Esophagus (tissue), 2 donors: ENCODE measurements around the gene MAG. TPM values are rescaled to one million over a fixed set of nuclear protein-coding genes. Genes with fewer than 3 reads are reported as not detected.

Experiments used
- H3K27ac ChIP-seq, 2 donors: one replicate each; pipeline ENCODE4 v1.5.1; 2013; ENCODE audit warnings: low read depth in 2 of 2, mild to moderate bottlenecking in 2 of 2, inconsistent platforms in 1 of 2, low read length in 1 of 2, moderate library complexity in 1 of 2
- H3K27me3 ChIP-seq, 2 donors: one replicate each; pipeline ENCODE4 v1.6.1; 2013; ENCODE audit warnings: low read length in 2 of 2, control low read depth in 1 of 2, mild to moderate bottlenecking in 1 of 2; ENCODE audit not compliant: insufficient read depth in 2 of 2, control insufficient read depth in 1 of 2
- H3K36me3 ChIP-seq, 2 donors: one replicate each; pipeline ENCODE4 v1.6.1; 2013; ENCODE audit warnings: low read length in 1 of 2; ENCODE audit not compliant: control insufficient read depth in 2 of 2, insufficient read depth in 2 of 2
- H3K4me1 ChIP-seq, 2 donors: one replicate each; pipeline ENCODE4 v1.6.1; 2013; ENCODE audit warnings: low read length in 1 of 2; ENCODE audit not compliant: control insufficient read depth in 2 of 2, insufficient read depth in 2 of 2
- H3K4me3 ChIP-seq, 2 donors: one replicate each; pipeline ENCODE4 v1.5.1; 2013; ENCODE audit warnings: low read length in 2 of 2, mild to moderate bottlenecking in 2 of 2, low read depth in 1 of 2, moderate library complexity in 1 of 2
- H3K9me3 ChIP-seq, 2 donors: one replicate each; pipeline ENCODE4 v1.6.1; 2013; ENCODE audit warnings: mild to moderate bottlenecking in 2 of 2, low read depth in 1 of 2, low read length in 1 of 2, moderate library complexity in 1 of 2; ENCODE audit not compliant: control insufficient read depth in 2 of 2, insufficient read depth in 1 of 2
- WGBS, 2 donors: extraction: QIAGEN DNeasy Blood & Tissue Kit; methylation state at CpG; one replicate each; pipeline ENCODE4 v1.1.7; 2013; 5-methylcytosine and 5-hydroxymethylcytosine counted together
- polyA plus RNA-seq, 2 donors: library from polyadenylated mRNA; stranded (reverse); fragments of 200-250 nt; gene quantifications; one replicate each; pipeline ENCODE4 v1.2.3, GENCODE V29; 2013
- donor health status: healthy with polysubstance abuse.
- donor health status: Bipolar disorder and iron deficiency.

The MAG gene
- polyA plus RNA-seq, 2 donors, result not detected

DNA sequence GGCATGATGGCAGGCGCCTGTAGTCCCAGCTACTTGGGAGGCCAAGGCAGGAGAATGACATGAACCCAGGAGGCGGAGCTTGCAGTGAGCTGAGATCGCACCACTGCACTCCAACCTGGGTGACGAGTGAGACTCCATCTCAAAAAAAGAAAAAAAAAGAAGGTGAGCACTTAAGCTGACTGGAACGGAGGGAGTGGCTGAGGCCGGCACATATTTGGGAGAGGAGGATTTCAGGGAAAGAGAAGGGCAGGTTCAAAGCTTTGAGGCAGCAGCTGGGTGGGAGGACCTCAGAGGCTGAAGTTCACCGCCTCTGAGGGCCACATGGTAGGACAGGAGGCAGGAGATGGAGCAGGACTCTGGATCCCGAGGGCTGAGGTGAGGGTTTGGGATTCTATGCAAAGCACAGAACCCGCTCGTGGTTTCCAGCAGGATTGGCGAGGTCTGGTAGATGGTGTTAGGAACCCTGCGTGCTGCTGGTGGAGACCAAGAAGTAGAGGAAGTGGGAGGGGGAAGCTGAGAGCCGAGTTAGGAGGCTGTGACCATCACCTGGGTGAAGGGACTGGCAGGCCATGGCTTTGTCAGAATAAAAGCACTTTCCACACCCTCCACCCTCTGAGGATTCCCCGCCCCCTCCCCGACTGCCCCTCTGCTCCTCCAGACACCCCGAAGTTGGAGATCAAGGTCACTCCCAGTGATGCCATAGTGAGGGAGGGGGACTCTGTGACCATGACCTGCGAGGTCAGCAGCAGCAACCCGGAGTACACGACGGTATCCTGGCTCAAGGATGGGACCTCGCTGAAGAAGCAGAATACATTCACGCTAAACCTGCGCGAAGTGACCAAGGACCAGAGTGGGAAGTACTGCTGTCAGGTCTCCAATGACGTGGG lies 45.4 kb downstream of the MAG start:
- H3K4me1 ChIP-seq, result no peaks in the 10 kb centered on the region
- WGBS, 2 donors, result 73 to 78% methylated on average over 25 of the region's 25 CpGs
- H3K4me3 ChIP-seq, result no peak overlapping the region
- H3K36me3 ChIP-seq, result no peaks in the 10 kb centered on the region
- no peaks in the 10 kb centered on the region for H3K9me3 ChIP-seq
- H3K27me3 ChIP-seq, result no peaks in the 10 kb centered on the region
- no peak overlapping the region for H3K27ac ChIP-seq

DNA sequence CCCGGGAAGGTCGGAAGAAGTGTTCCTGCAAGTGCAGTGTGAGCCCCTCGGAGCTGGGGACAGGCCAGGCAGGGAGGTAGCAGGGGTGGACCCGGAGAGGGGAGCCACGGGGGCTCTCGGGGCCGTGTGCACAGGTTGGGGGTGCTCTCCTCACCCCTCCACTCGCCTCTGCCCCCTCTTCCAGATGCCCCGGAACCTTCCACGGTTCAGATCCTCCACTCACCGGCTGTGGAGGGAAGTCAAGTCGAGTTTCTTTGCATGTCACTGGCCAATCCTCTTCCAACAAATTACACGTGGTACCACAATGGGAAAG lies 46.0 kb downstream of the MAG start:
- WGBS, 2 donors, result 76 to 77% methylated on average over 13 of the region's 13 CpGs
- Histone ChIP-seq H3K9me3 (no peaks in the 10 kb centered on the region), H3K4me3 (no peak overlapping the region), H3K36me3 (no peaks in the 10 kb centered on the region), H3K27me3 (no peaks in the 10 kb centered on the region), H3K4me1 (no peaks in the 10 kb centered on the region), H3K27ac (no peak overlapping the region)

DNA sequence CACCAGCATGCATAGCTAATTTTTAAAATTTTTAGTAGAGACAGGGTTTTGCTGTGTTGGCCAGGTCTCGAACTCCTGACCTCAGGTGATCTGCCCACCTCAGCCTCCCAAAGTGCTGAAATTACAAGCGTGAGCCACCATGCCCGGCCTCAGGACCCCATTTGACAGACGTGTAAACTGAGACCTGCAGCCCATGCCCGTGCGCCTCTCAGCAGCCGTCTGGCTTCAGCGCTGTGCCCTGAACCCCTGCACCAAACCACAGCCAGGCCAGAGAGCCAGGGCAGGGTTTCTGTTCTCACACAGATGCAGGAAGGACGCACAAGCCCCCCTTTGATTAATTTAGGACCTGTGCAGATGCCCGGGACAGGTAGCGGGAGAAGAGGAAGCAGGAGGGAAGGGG lies 48.5 kb downstream of the MAG start:
- Histone ChIP-seq H3K9me3 (no peaks in the 10 kb centered on the region), H3K27ac (no peak overlapping the region), H3K4me3 (no peak overlapping the region), H3K4me1 (peaks cover 0 to 4% of the 10 kb centered on the region in 2 donors), H3K27me3 (no peaks in the 10 kb centered on the region), H3K36me3 (no peaks in the 10 kb centered on the region)
- 81 to 91% methylated on average over 11 of the region's 11 CpGs for WGBS, 2 donors

DNA sequence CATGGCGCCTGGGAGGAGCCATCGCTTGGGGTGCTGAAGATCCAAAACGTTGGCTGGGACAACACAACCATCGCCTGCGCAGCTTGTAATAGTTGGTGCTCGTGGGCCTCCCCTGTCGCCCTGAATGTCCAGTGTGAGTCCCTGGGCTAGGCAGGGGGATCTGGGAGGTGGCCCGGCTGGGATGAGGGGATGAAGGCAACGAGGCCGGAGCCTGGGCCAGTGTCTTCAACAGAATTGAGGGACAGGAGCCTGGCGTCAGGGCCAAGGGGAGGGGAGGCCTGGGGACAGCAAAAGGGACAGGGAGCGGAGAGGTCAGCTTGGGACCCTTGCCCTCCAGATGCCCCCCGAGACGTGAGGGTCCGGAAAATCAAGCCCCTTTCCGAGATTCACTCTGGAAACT lies 49.0 kb downstream of the MAG start:
- 78 to 81% methylated on average over 16 of the region's 16 CpGs for WGBS, 2 donors
- Histone ChIP-seq H3K27me3 (no peaks in the 10 kb centered on the region), H3K4me1 (peaks cover 0 to 4% of the 10 kb centered on the region in 2 donors), H3K9me3 (no peaks in the 10 kb centered on the region), H3K4me3 (no peak overlapping the region), H3K36me3 (no peaks in the 10 kb centered on the region), H3K27ac (no peak overlapping the region)

DNA sequence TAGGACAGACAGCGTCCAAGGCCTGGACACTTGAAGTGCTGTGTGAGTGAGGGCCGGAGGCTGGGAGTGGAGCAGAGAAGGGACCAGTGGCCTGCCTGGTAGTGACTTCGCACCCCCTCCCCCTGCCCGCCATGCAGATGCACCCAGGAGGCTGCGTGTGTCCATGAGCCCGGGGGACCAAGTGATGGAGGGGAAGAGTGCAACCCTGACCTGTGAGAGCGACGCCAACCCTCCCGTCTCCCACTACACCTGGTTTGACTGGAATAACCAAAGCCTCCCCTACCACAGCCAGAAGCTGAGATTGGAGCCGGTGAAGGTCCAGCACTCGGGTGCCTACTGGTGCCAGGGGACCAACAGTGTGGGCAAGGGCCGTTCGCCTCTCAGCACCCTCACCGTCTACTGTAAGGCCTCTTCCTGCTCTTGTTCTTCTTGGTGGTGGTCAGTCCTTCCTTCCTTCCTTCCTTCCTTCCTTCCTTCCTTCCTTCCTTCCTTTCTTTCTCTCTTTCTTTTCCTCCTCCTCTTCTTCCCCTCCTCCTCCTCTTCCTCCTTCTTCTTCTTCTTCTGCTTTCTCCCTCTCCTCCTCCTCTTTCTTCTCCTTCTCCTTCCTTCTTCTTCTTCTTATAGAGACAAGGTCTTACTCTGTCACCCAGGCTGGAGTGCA lies 49.7 kb downstream of the MAG start:
- Histone ChIP-seq H3K27me3 (no peaks in the 10 kb centered on the region), H3K4me1 (peaks cover 0 to 4% of the 10 kb centered on the region in 2 donors), H3K27ac (no peak overlapping the region), H3K36me3 (no peaks in the 10 kb centered on the region), H3K4me3 (no peak overlapping the region), H3K9me3 (no peaks in the 10 kb centered on the region)
- 82 to 89% methylated on average over 14 of the region's 14 CpGs for WGBS, 2 donors

DNA sequence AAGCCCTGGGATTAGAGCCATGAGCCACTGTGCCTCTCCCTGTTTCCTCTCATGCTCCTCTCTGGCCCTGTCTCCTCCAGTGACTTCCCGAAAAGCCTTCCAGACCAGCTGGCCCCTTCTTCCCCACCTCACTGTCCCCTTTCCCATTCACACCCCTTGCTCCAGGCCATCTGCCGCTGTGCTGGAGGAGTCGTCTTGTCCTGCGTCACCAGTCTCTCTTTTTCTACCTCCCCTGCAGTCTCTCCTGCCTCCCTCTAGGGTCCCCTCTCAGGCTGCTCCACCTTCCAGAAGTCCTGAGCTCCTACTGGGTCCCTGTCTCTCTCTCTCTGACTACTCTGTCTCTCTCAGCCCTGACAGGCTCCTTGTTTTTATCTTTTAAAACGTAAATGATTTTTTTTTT lies 50.5 kb downstream of the MAG start:
- Histone ChIP-seq H3K9me3 (no peaks in the 10 kb centered on the region), H3K4me1 (peaks cover 0 to 4% of the 10 kb centered on the region in 2 donors), H3K36me3 (no peaks in the 10 kb centered on the region), H3K27ac (no peak overlapping the region), H3K27me3 (no peaks in the 10 kb centered on the region), H3K4me3 (no peak overlapping the region)
- WGBS, 2 donors, result 57 to 70% methylated on average over 5 of the region's 5 CpGs

DNA sequence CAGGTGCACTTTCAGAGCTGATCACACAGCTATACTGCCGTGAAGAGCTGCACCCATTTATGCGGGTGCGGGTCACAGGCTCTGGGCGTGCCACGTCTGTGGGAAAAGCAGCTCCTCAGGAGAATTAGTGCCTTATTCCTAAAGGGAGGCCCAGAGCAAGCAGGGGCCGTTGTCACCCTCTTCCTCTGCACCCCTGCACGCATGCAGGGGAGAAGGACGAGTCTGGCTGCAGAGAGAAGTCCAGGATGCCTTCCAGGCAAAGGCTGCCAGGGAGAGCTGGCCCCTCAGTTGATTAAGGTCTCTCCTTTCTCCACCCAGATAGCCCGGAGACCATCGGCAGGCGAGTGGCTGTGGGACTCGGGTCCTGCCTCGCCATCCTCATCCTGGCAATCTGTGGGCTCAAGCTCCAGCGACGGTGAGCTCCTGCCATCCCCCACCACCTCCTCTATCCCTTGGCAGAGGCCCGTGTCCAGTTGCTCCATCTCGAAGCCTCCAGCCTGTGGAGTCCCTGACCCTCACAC lies 52.6 kb downstream of the MAG start:
- no peaks in the 10 kb centered on the region for H3K36me3 ChIP-seq

DNA sequence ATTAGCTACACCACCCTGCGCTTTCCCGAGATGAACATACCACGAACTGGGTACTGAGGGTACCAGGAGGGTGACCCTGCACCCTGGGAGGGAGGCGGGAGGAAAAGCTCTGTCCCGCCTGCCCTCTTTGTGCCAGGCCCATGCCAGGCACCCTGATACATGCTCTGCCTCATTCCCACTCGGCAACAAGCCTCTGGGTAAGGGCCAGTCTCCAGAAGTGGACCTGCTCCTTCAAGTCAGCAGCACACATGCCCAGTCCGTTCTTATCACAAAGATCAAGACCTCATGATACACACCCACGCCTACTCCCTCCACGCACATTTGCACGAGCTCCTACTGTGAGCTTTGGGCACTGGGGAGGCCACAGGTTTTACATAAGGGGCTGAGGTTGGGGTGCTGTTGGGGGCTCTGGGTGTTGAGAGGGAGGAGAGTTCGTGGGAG lies 53.7 kb downstream of the MAG start:
- Histone ChIP-seq H3K27me3 (no peaks in the 10 kb centered on the region), H3K4me1 (peaks cover 0 to 4% of the 10 kb centered on the region in 2 donors), H3K4me3 (no peak overlapping the region), H3K27ac (no peak overlapping the region), H3K36me3 (no peaks in the 10 kb centered on the region), H3K9me3 (no peaks in the 10 kb centered on the region)
- WGBS, 2 donors, result 67 to 69% methylated on average over 10 to 11 of the region's 11 CpGs

More for the DNA sequence above, 52.6 kb downstream of the MAG start:
- no peak overlapping the region for H3K4me3 ChIP-seq
- H3K27ac ChIP-seq, result no peak overlapping the region
- WGBS, 2 donors, result 74 to 76% methylated on average over 17 of the region's 17 CpGs
- no peaks in the 10 kb centered on the region for H3K9me3 ChIP-seq
- H3K27me3 ChIP-seq, result no peaks in the 10 kb centered on the region
- peaks cover 0 to 4% of the 10 kb centered on the region in 2 donors for H3K4me1 ChIP-seq

DNA sequence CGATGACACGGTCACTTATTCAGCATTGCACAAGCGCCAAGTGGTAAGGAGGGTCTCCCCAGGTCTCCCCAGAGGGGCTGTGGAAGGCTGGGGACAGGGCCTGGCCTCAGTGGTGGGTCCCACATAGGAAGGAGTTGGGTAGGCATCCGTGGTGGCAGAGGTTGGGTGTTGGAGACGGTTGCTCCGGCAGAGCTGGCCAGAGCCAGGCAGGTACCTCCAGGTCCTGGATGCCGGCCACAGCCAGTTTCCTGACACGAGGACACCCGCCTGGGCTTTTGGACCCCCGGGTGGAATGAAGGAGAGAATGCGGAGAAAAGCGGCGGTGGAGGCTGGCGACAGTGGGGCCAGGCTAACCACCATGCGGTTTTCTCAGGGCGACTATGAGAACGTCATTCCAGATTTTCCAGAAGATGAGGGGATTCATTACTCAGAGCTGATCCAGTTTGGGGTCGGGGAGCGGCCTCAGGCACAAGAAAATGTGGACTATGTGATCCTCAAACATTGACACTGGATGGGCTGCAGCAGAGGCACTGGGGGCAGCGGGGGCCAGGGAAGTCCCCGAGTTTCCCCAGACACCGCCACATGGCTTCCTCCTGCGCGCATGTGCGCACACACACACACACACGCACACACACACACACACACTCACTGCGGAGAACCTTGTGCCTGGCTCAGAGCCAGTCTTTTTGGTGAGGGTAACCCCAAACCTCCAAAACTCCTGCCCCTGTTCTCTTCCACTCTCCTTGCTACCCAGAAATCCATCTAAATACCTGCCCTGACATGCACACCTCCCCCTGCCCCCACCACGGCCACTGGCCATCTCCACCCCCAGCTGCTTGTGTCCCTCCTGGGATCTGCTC lies 54.5 kb downstream of the MAG start:
- no peak overlapping the region for H3K27ac ChIP-seq
- H3K36me3 ChIP-seq, result no peaks in the 10 kb centered on the region
- no peak overlapping the region for H3K4me3 ChIP-seq
- no peaks in the 10 kb centered on the region for H3K27me3 ChIP-seq
- 58 to 67% methylated on average over 28 of the region's 28 CpGs for WGBS, 2 donors
- H3K4me1 ChIP-seq, result peaks cover 0 to 4% of the 10 kb centered on the region in 2 donors
- H3K9me3 ChIP-seq, result no peaks in the 10 kb centered on the region
